ENCODE data around the gene SLC25A18. TPM values are rescaled to one million over a fixed set of nuclear protein-coding genes. Genes with fewer than 3 reads are reported as not detected.

The SLC25A18 gene
- total and polyA plus RNA-seq, 7 donors, result 0.56 to 10.4 (median 5.7) TPM

DNA sequence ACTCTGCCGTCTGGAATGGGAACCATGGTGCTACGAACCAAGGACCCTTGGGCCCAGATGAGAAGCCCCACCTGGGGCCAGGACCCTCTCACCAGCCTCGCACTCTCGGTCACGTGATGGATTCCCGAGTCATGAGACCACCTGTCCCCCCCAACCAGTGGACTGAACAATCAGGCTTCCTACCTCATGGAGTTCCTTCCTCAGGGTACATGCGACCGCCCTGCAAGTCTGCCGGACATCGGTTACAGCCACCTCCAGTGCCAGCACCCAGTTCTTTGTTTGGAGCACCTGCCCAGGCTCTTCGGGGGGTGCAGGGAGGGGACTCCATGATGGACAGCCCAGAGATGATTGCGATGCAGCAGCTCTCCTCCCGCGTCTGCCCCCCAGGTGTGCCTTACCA, 20.8 kb upstream of the SLC25A18 start:
- intact Hi-C loops (cut with DNase I), result no loop called here
- Histone ChIP-seq H3K4me1 (no peaks in the 10 kb centered on the region), H3K9me3 (no peaks in the 10 kb centered on the region), H3K4me3 (no peak overlapping the region), H3K36me3 (ENCODE audit: insufficient read depth in 1 of 2, low read depth in 1 of 2) (peaks cover 5 to 88% of the 10 kb centered on the region in 2 donors), H3K27ac (no peak overlapping the region), H3K27me3 (ENCODE audit: insufficient read depth in 3 of 3, low read length in 2 of 3) (no peaks in the 10 kb centered on the region)
- DNase-seq (no peak), ATAC-seq (no peak)
- WGBS, 3 donors, result 91 to 94% (median 94%) methylated on average over 14 of the region's 14 CpGs
- no peak for TF ChIP-seq CTCF (IDR thresholded peaks at IDR 0.05)

GRCh38 chr22:17548010-17548755, 15.1 kb upstream of the SLC25A18 start:
- Histone ChIP-seq H3K4me1 (no peaks in the 10 kb centered on the region), H3K9me3 (no peaks in the 10 kb centered on the region), H3K27ac (no peak overlapping the region), H3K27me3 (ENCODE audit: insufficient read depth in 3 of 3, low read length in 2 of 3) (no peaks in the 10 kb centered on the region), H3K36me3 (ENCODE audit: insufficient read depth in 1 of 2, low read depth in 1 of 2) (peaks cover 0 to 86% of the 10 kb centered on the region in 2 donors), H3K4me3 (no peak overlapping the region)
- intact Hi-C loops (cut with DNase I), result no loop called here
- DNase-seq (no peak), ATAC-seq (no peak)
- no peak for TF ChIP-seq CTCF (IDR thresholded peaks at IDR 0.05)
- WGBS, 3 donors, result 90 to 92% (median 92%) methylated on average over 23 of the region's 23 CpGs

DNA sequence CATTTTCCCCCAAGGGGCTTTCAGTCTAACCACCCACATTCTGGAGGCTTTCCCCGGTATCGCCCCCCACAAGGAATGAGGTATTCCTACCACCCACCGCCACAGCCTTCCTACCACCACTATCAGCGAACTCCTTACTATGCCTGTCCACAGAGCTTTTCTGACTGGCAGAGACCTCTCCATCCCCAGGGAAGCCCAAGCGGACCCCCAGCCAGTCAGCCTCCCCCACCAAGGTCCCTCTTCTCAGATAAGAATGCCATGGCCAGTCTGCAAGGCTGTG, 14.6 kb upstream of the SLC25A18 start:
- H3K27me3 ChIP-seq (ENCODE audit: insufficient read depth in 3 of 3, low read length in 2 of 3), result no peaks in the 10 kb centered on the region
- intact Hi-C loops (cut with DNase I), result no loop called here
- no peaks in the 10 kb centered on the region for H3K4me1 ChIP-seq
- H3K4me3 ChIP-seq, result no peak overlapping the region
- H3K36me3 ChIP-seq (ENCODE audit: insufficient read depth in 1 of 2, low read depth in 1 of 2), result peaks cover 0 to 86% of the 10 kb centered on the region in 2 donors
- no peak overlapping the region for H3K27ac ChIP-seq
- DNase-seq (no peak), ATAC-seq (no peak)
- no peaks in the 10 kb centered on the region for H3K9me3 ChIP-seq
- WGBS, 3 donors, result 94 to 98% (median 95%) methylated on average over 5 of the region's 5 CpGs
- no peak for TF ChIP-seq CTCF (IDR thresholded peaks at IDR 0.05)

DNA sequence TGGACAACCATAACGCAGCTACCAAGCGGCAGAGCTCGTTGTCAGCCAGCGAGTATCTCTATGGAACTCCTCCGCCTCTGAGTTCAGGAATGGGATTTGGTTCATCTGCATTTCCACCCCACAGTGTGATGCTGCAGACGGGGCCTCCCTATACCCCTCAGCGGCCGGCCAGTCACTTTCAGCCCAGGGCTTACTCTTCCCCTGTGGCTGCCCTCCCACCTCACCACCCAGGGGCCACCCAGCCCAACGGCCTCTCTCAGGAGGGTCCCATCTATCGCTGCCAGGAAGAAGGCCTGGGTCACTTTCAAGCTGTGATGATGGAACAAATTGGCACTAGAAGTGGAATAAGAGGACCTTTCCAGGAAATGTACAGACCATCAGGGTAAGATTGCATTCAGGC, 14.1 kb upstream of the SLC25A18 start:
- DNase-seq (no peak), ATAC-seq (no peak)
- no peak overlapping the region for H3K4me3 ChIP-seq
- 83 to 94% (median 86%) methylated on average over 10 of the region's 10 CpGs for WGBS, 3 donors
- H3K4me1 ChIP-seq, result no peaks in the 10 kb centered on the region
- peaks cover 0 to 86% of the 10 kb centered on the region in 2 donors for H3K36me3 ChIP-seq (ENCODE audit: insufficient read depth in 1 of 2, low read depth in 1 of 2)
- no peak overlapping the region for H3K27ac ChIP-seq
- intact Hi-C loops (cut with DNase I), result no loop called here
- no peaks in the 10 kb centered on the region for H3K9me3 ChIP-seq
- TF ChIP-seq CTCF (IDR thresholded peaks at IDR 0.05), result no peak
- no peaks in the 10 kb centered on the region for H3K27me3 ChIP-seq (ENCODE audit: insufficient read depth in 3 of 3, low read length in 2 of 3)

- Histone ChIP-seq H3K4me1 (no peaks in the 10 kb centered on the region), H3K4me3 (no peak overlapping the region), H3K27ac (no peak overlapping the region), H3K27me3 (ENCODE audit: insufficient read depth in 3 of 3, low read length in 2 of 3) (no peaks in the 10 kb centered on the region), H3K9me3 (no peaks in the 10 kb centered on the region), H3K36me3 (ENCODE audit: insufficient read depth in 1 of 2, low read depth in 1 of 2) (peaks cover 0 to 87% of the 10 kb centered on the region in 2 donors)
- intact Hi-C loops (cut with DNase I), result no loop called here
- WGBS, 3 donors, result 83 to 87% (median 87%) methylated on average over 5 of the region's 5 CpGs
- DNase-seq (no peak), ATAC-seq (no peak)
- no peak for TF ChIP-seq CTCF (IDR thresholded peaks at IDR 0.05)
Measured at GRCh38 chr22:17549655-17550054, 13.6 kb upstream of the SLC25A18 start.

Data from psoas muscle (tissue), 8 donors.